Caco-2 (cell line): Measurements from ENCODE around the gene SCD5. TPM values are rescaled to one million over a fixed set of nuclear protein-coding genes. Genes with fewer than 3 reads are reported as not detected.
A peak's percentile ranks its signal among the peaks of the same experiment; 100 is the strongest.
"Not testable (repeated sequence)": the region's sequence is repeated elsewhere in the genome, so short reads cannot be mapped to it uniquely, and the experiment has no call there.

Experiments used
- BruUV-seq: library from RNA; stranded (reverse); fragments of 400-500 nt; replicated peaks from 2 replicates; lab custom pipeline; 2021; lab: Mats Ljungman, UMichigan
- CTCF ChIA-PET: fragments of 300-600 bp; sonication (Branson Sonifier 250); formaldehyde crosslinking; loops from one replicate; lab custom pipeline; 2022; ENCODE audit warnings: antibody characterized with exemption; lab: Charles Lee
- POLR2A ChIA-PET: fragments of 300-600 bp; sonication (Branson Sonifier 250); formaldehyde crosslinking; loops from one replicate; lab custom pipeline; 2022; ENCODE audit warnings: antibody characterized with exemption; lab: Charles Lee
- DNase-seq, 2 experiments: peaks; one replicate each; pipeline versions ENCODE4 v3.0.0 to v3.0.0-alpha.2; 2020 to 2022
- H3K27me3 ChIP-seq: replicated peaks from 2 replicates; pipeline ENCODE4 v1.6.0; 2011; ENCODE audit warnings: low read length; ENCODE audit not compliant: control insufficient read depth, insufficient read depth
- H3K36me3 ChIP-seq: 2 replicates; pipeline ENCODE4 v1.5.1; 2011; ENCODE audit warnings: low read length; ENCODE audit not compliant: control insufficient read depth, insufficient read depth
- H3K4me1 ChIP-seq: fragments of 250-450 bp; sonication (Bioruptor Pico); 2 replicates; pipeline ENCODE4 v1.5.1; 2020; ENCODE audit warnings: mild to moderate bottlenecking
- H3K4me3 ChIP-seq: 2 replicates; pipeline ENCODE4 v1.5.1; 2011; ENCODE audit warnings: low read depth, mild to moderate bottlenecking, control low read depth, low read length
- H3K9me3 ChIP-seq: fragments of 250-450 bp; sonication (Bioruptor Pico); 2 replicates; pipeline ENCODE4 v1.5.1; 2020; ENCODE audit warnings: mild to moderate bottlenecking, moderate library complexity
- H3K27ac Mint-ChIP-seq: one replicate; pipeline ENCODE4 v1.8.0; 2022; ENCODE audit warnings: mixed read lengths; ENCODE audit not compliant: unreplicated experiment
- H3K27me3 Mint-ChIP-seq: one replicate; pipeline ENCODE4 v1.8.0; 2022; ENCODE audit warnings: mixed read lengths; ENCODE audit not compliant: insufficient read depth, unreplicated experiment
- H3K36me3 Mint-ChIP-seq: one replicate; pipeline ENCODE4 v1.8.0; 2022; ENCODE audit warnings: mild to moderate bottlenecking, mixed read lengths; ENCODE audit not compliant: insufficient read depth, unreplicated experiment
- H3K4me1 Mint-ChIP-seq: one replicate; pipeline ENCODE4 v1.8.0; 2022; ENCODE audit warnings: low read depth, mixed read lengths; ENCODE audit not compliant: unreplicated experiment
- H3K4me3 Mint-ChIP-seq: one replicate; pipeline ENCODE4 v1.8.0; 2022; ENCODE audit warnings: mild to moderate bottlenecking, moderate library complexity, mixed read lengths; ENCODE audit not compliant: unreplicated experiment
- H3K9me3 Mint-ChIP-seq: one replicate; pipeline ENCODE4 v1.8.0; 2022; ENCODE audit warnings: mixed read lengths; ENCODE audit not compliant: unreplicated experiment
- CTCF ChIP-seq, 2 experiments: fragments of 200-600 bp in 1 of 2; IDR thresholded peaks; 1 replicate in 1 of 2; 2 replicates in 1 of 2; pipeline versions ENCODE4 v1.5.1 to v1.8.0; 2011 to 2022; ENCODE audit warnings: antibody characterized with exemption in 1 of 2, control low read depth in 1 of 2, inconsistent platforms in 1 of 2, low read depth in 1 of 2, low read length in 1 of 2, mild to moderate bottlenecking in 1 of 2, moderate library complexity in 1 of 2; ENCODE audit not compliant: insufficient read depth in 1 of 2, severe bottlenecking in 1 of 2, unreplicated experiment in 1 of 2
- intact Hi-C: fragments of 100-400 bp; cut with micrococcal nuclease; formaldehyde crosslinking; loops from one replicate; pipeline ENCODE4 v1.10.0; 2022; ENCODE audit not compliant: unreplicated experiment
- total RNA-seq: library from RNA; stranded (reverse); gene quantifications from 2 replicates; pipeline ENCODE4 v1.2.3, GENCODE V29; 2022

The SCD5 gene
- total RNA-seq, 1 experiment from 2014 or later, result 2.7 TPM

- BruUV-seq, result no TSS peak
- intact Hi-C loops, result no loop called here
- H3K4me3 ChIP-seq, result no peak overlapping the region
- H3K36me3 Mint-ChIP-seq, result peaks cover 82% of the 10 kb centered on the region
- H3K27ac Mint-ChIP-seq, result no peak overlapping the region
- H3K9me3 Mint-ChIP-seq, result no peaks in the 10 kb centered on the region
- H3K4me3 Mint-ChIP-seq, result no peak overlapping the region
- TF ChIP-seq CTCF (IDR thresholded peaks at IDR 0.05; ENCODE audit: insufficient read depth in 1 of 2, low read depth in 1 of 2, low read length in 1 of 2, severe bottlenecking in 1 of 2, unreplicated experiment in 1 of 2), result no peak
- ChIA-PET CTCF (no interaction called here), POLR2A (interaction anchor here (0.5 kb wide), 1 partner anchor 394 kb away, joined by 3 read pairs; no protein-coding TSS in a partner anchor)
- H3K27me3 ChIP-seq, result no peaks in the 10 kb centered on the region
- H3K4me1 ChIP-seq, result no peaks in the 10 kb centered on the region
- DNase-seq, result no peak
- no peaks in the 10 kb centered on the region; the same call in 1 of the 2 replicates for H3K36me3 ChIP-seq
- no peaks in the 10 kb centered on the region for H3K27me3 Mint-ChIP-seq
- no peaks in the 10 kb centered on the region for H3K4me1 Mint-ChIP-seq
- H3K9me3 ChIP-seq, result no peaks in the 10 kb centered on the region
Observed at GRCh38 chr4:82823062-82823461, 24.5 kb upstream of the SCD5 start.

- Mint-ChIP-seq H3K27ac (no peak overlapping the region), H3K9me3 (no peaks in the 10 kb centered on the region), H3K27me3 (no peaks in the 10 kb centered on the region), H3K36me3 (peaks cover 82% of the 10 kb centered on the region), H3K4me1 (no peaks in the 10 kb centered on the region), H3K4me3 (no peak overlapping the region)
- TF ChIP-seq CTCF (IDR thresholded peaks at IDR 0.05; ENCODE audit: insufficient read depth in 1 of 2, low read depth in 1 of 2, low read length in 1 of 2, severe bottlenecking in 1 of 2, unreplicated experiment in 1 of 2), result no peak
- no peak overlapping the region for H3K4me3 ChIP-seq
- BruUV-seq, result no TSS peak
- CTCF ChIA-PET, result no interaction called here
- intact Hi-C loops, result no loop called here
- H3K9me3 ChIP-seq, result no peaks in the 10 kb centered on the region
- no peaks in the 10 kb centered on the region for H3K4me1 ChIP-seq
- no peak for DNase-seq
- no peaks in the 10 kb centered on the region for H3K27me3 ChIP-seq
- POLR2A ChIA-PET, result no interaction called here
- H3K36me3 ChIP-seq, result no peaks in the 10 kb centered on the region; the same call in 1 of the 2 replicates
Observed at GRCh38 chr4:82820689-82821088, 22.1 kb upstream of the SCD5 start.

- H3K36me3 Mint-ChIP-seq, result peaks cover 70% of the 10 kb centered on the region
- no peak overlapping the region for H3K4me3 ChIP-seq
- no peaks in the 10 kb centered on the region for H3K4me1 ChIP-seq
- H3K9me3 ChIP-seq, result no peaks in the 10 kb centered on the region
- no peaks in the 10 kb centered on the region for H3K9me3 Mint-ChIP-seq
- CTCF ChIA-PET, result no interaction called here
- no peak overlapping the region for H3K27ac Mint-ChIP-seq
- H3K27me3 Mint-ChIP-seq, result no peaks in the 10 kb centered on the region
- H3K27me3 ChIP-seq, result no peaks in the 10 kb centered on the region
- TF ChIP-seq CTCF (IDR thresholded peaks at IDR 0.05; ENCODE audit: insufficient read depth in 1 of 2, low read depth in 1 of 2, low read length in 1 of 2, severe bottlenecking in 1 of 2, unreplicated experiment in 1 of 2), result no peak
- BruUV-seq, result TSS peak; percentile 28
- no peaks in the 10 kb centered on the region; the same call in 1 of the 2 replicates for H3K36me3 ChIP-seq
- no peak for DNase-seq
- H3K4me1 Mint-ChIP-seq, result no peaks in the 10 kb centered on the region
- intact Hi-C loops, result no loop called here
- POLR2A ChIA-PET, result no interaction called here
- no peak overlapping the region for H3K4me3 Mint-ChIP-seq
Observed at GRCh38 chr4:82818664-82819662, 20.4 kb upstream of the SCD5 start.

GRCh38 chr4:82816874-82817273 is 18.3 kb upstream of the SCD5 start:
- BruUV-seq, POLR2A ChIA-PET, H3K9me3 Mint-ChIP-seq, DNase-seq, H3K4me1 Mint-ChIP-seq, H3K27ac Mint-ChIP-seq, intact Hi-C loops, H3K27me3 Mint-ChIP-seq, H3K36me3 ChIP-seq, H3K27me3 ChIP-seq, H3K4me3 Mint-ChIP-seq, CTCF ChIA-PET, H3K4me1 ChIP-seq, H3K9me3 ChIP-seq, H3K4me3 ChIP-seq: not testable (repeated sequence)
- peaks cover 55% of the 10 kb centered on the region for H3K36me3 Mint-ChIP-seq
